HepG2 (cell line): ENCODE results near the gene RASA1.

ENCODE experiments used
- ZMYM3 ChIP-seq: sonication (generic); formaldehyde crosslinking; IDR thresholded peaks from 2 replicates; pipeline ENCODE4 v1.5.1; 2020; ENCODE audit warnings: mild to moderate bottlenecking, missing genetic modification reagents
- ZNF138 ChIP-seq: sonication (generic); formaldehyde crosslinking; IDR thresholded peaks from 2 replicates; pipeline ENCODE4 v1.5.0; 2020; ENCODE audit warnings: mild to moderate bottlenecking, low read depth, missing genetic modification reagents

DNA sequence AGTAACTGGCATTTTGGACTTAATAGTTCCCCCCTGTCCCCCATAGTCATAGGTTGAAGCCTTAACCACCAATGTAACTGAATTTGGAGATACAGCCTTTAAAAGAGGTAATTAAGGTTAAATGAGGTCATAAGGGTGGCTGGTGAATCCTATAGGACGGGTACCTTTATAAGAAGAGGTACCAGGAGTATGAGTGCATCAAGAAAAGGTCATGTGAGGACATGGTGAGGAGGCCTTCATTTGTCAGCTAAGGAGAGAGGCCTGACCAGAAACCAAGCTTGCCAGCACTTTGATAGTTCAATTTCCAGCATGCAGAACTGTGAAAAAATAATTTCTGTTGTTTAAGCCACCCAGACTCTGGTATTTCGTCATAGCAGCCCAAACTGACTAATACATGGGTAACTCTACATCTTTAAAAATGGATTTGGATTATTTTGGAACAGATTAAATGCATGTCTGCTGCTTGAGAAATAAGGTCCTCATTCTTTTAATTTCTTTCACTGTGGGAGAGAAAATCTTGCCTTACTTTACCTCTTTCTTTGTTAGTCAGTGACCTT lies 9.7 kb downstream of the RASA1 start:
- no peak for TF ChIP-seq ZNF138
- TF ChIP-seq ZMYM3 = no peak
